GM12892 (cell line): ENCODE data around the gene KIF4A.
"Not testable (repeated sequence)": the region's sequence is repeated elsewhere in the genome, so short reads cannot be mapped to it uniquely, and the experiment has no call there.

Source experiments
- POLR2A ChIP-seq: IDR thresholded peaks from 2 replicates; pipeline ENCODE4 v1.6.1; 2011; ENCODE audit warnings: low read depth, low read length, control low read depth
- TAF1 ChIP-seq: IDR thresholded peaks from 2 replicates; pipeline ENCODE4 v1.6.1; 2011; ENCODE audit warnings: low read depth, mild to moderate bottlenecking, control low read depth, low read length, borderline replicate concordance

- TF ChIP-seq POLR2A, TAF1: not testable (repeated sequence)
Measured at GRCh38 chrX:70368731-70369130, 78.8 kb downstream of the KIF4A start.
